A549 treated with DMSO at 1 μM for 4 hours (cell line): Measurements from ENCODE around the gene MARVELD1. TPM values are rescaled to one million over a fixed set of nuclear protein-coding genes. Genes with fewer than 3 reads are reported as not detected.

Experiments
- total RNA-seq: library from RNA; stranded (reverse); fragments of 200-300 nt; extraction: Qiagen RNA extraction; gene quantifications from 5 replicates; pipeline ENCODE4 v1.2.3, GENCODE V29; 2022; ENCODE audit warnings: low read depth

The MARVELD1 gene
- total RNA-seq = 36.8 to 41.1 TPM (median 39.3 TPM) in 5 replicates

GRCh38 chr10:97713339-97713825 lies at the start of gene MARVELD1:
TSS of gene MARVELD1 (plus strand) at chr10:97713730. CDS start at chr10:97713877, 147 bp downstream.

GRCh38 chr10:97686962-97687784 lies 26.4 kb upstream of the MARVELD1 start, which contains the start of gene AVPI1:
TSS of gene AVPI1 (minus strand) at chr10:97687241. CDS start at chr10:97679905, 7,336 bp downstream.

GRCh38 chr10:97736902-97737769 lies 23.6 kb downstream of the MARVELD1 start, which contains the start of gene ZFYVE27:
TSS of gene ZFYVE27 (plus strand) at chr10:97737128. CDS start at chr10:97738478, 1,350 bp downstream.

Other genes with a start within 250 kb of the MARVELD1 start
- gene MMS19, start 215.3 kb upstream of the MARVELD1 start, total RNA-seq = 34.2 to 51.5 TPM (median 48.9 TPM) in 5 replicates
- 15.7 to 20.4 TPM (median 17.4 TPM) in 5 replicates for gene UBTD1, start 214.8 kb upstream of the MARVELD1 start, total RNA-seq
- gene ANKRD2, start 141.0 kb upstream of the MARVELD1 start, total RNA-seq = 2.9 to 5.1 TPM (median 4.3 TPM) in 5 replicates
- gene HOGA1, start 129.3 kb upstream of the MARVELD1 start, total RNA-seq = 0.57 to 1.2 TPM (median 0.96 TPM) in 5 replicates
- not detected in 5 replicates for gene C10orf62, start 124.0 kb upstream of the MARVELD1 start, total RNA-seq
- 6.8 to 8.5 TPM (median 7.3 TPM) in 5 replicates for gene MORN4, start 80.2 kb upstream of the MARVELD1 start, total RNA-seq
- 27.9 to 32.8 TPM (median 31.9 TPM) in 5 replicates for gene PI4K2A, start 73.1 kb upstream of the MARVELD1 start, total RNA-seq
- gene AVPI1, start 26.5 kb upstream of the MARVELD1 start, total RNA-seq = 73.6 to 110 TPM (median 82.0 TPM) in 5 replicates
- 23.0 to 27.7 TPM (median 25.1 TPM) in 5 replicates for gene ZFYVE27, start 23.4 kb downstream of the MARVELD1 start, total RNA-seq
- 1.8 to 2.6 TPM (median 2.4 TPM) in 5 replicates for gene SFRP5, start 58.3 kb downstream of the MARVELD1 start, total RNA-seq
- gene GOLGA7B, start 136.1 kb downstream of the MARVELD1 start, total RNA-seq = 4.2 to 5.5 TPM (median 5.1 TPM) in 5 replicates